HG02938 (cell line): Measurements from ENCODE around the gene CHD2.

Experiments used
- ATAC-seq: cut with Tn5 transposase; IDR thresholded peaks from one replicate; pipeline ENCODE4 v1.9.1; 2021; ENCODE audit warnings: mild to moderate bottlenecking, moderate library complexity; ENCODE audit not compliant: unreplicated experiment

Gene CHD2

GRCh38 chr15:92928225-92928750 is 28.2 kb downstream of the CHD2 start:
- no peak for ATAC-seq

GRCh38 chr15:92929002-92929401 is 28.9 kb downstream of the CHD2 start:
- no peak for ATAC-seq

GRCh38 chr15:92930054-92930621 is 30.0 kb downstream of the CHD2 start:
- ATAC-seq, result no peak

- ATAC-seq, result no peak
Observed at GRCh38 chr15:92930776-92931175, 30.7 kb downstream of the CHD2 start.

- ATAC-seq, result no peak
Observed at GRCh38 chr15:92932946-92933649, 33.0 kb downstream of the CHD2 start.

GRCh38 chr15:92933831-92934230 is 33.7 kb downstream of the CHD2 start:
- no peak for ATAC-seq

- ATAC-seq, result no peak
Observed at GRCh38 chr15:92934716-92935115, 34.6 kb downstream of the CHD2 start.

- ATAC-seq, result no peak
Observed at GRCh38 chr15:92936138-92936537, 36.0 kb downstream of the CHD2 start.

GRCh38 chr15:92936693-92937092 is 36.6 kb downstream of the CHD2 start:
- no peak for ATAC-seq

- no peak for ATAC-seq
Observed at GRCh38 chr15:92937901-92938300, 37.8 kb downstream of the CHD2 start.

GRCh38 chr15:92938387-92938786 is 38.3 kb downstream of the CHD2 start:
- no peak for ATAC-seq

GRCh38 chr15:92941668-92942067 is 41.5 kb downstream of the CHD2 start:
- no peak for ATAC-seq

GRCh38 chr15:92942706-92943105 is 42.6 kb downstream of the CHD2 start:
- no peak for ATAC-seq

GRCh38 chr15:92943581-92943980 is 43.5 kb downstream of the CHD2 start:
- ATAC-seq, result no peak

GRCh38 chr15:92944946-92945521 is 44.9 kb downstream of the CHD2 start:
- no peak for ATAC-seq

- ATAC-seq, result no peak
Observed at GRCh38 chr15:92947071-92947730, 47.1 kb downstream of the CHD2 start.

- ATAC-seq, result no peak
Observed at GRCh38 chr15:92949604-92950249, 49.6 kb downstream of the CHD2 start.

GRCh38 chr15:92951800-92952457 is 51.8 kb downstream of the CHD2 start:
- ATAC-seq, result no peak

- no peak for ATAC-seq
Observed at GRCh38 chr15:92952458-92952850, 52.3 kb downstream of the CHD2 start.

- no peak for ATAC-seq
Observed at GRCh38 chr15:92953566-92953965, 53.4 kb downstream of the CHD2 start.

- ATAC-seq, result no peak
Observed at GRCh38 chr15:92954002-92954401, 53.9 kb downstream of the CHD2 start.
